ENCODE data around the gene SPATS1. TPM values are rescaled to one million over a fixed set of nuclear protein-coding genes. Genes with fewer than 3 reads are reported as not detected.
A peak's percentile ranks its signal among the peaks of the same experiment; 100 is the strongest.

Gene SPATS1
- not detected for polyA plus RNA-seq (2013, experiment 1 of 2)
- not detected for polyA plus RNA-seq (2013, experiment 2 of 2)

- Histone ChIP-seq H2BK15ac (ENCODE audit: low read depth, poor library complexity, severe bottlenecking) (no peak within 1 kb of the TSS), H4K8ac (ENCODE audit: low read length) (no peak within 1 kb of the TSS), H3K36me3 (ENCODE audit: control insufficient read depth in 1 of 2, insufficient read depth in 2 of 2, low read depth in 1 of 2, low read length in 2 of 2) (no peaks in the 10 kb centered on the region), H2BK120ac (ENCODE audit: low read depth, low read length) (no peak within 1 kb of the TSS), H3K79me1 (replicated peaks; ENCODE audit: low read length, poor library complexity, severe bottlenecking) (no peaks in the 10 kb centered on the region), H3K4me2 (ENCODE audit: low read length, poor library complexity, severe bottlenecking) (no peak within 1 kb of the TSS), H2BK12ac (ENCODE audit: low read length in 2 of 2) (no peak within 1 kb of the TSS), H3K4me1 (ENCODE audit: control insufficient read depth, insufficient read depth, low read depth, low read length) (peaks cover 5% of the 10 kb centered on the region), H2BK5ac (ENCODE audit: low read depth, low read length, poor library complexity, severe bottlenecking) (no peak within 1 kb of the TSS), H2AFZ (ENCODE audit: low read depth, low read length) (peak within 1 kb of the TSS; percentile 44), H3K4ac (ENCODE audit: low read depth in 1 of 2, low read length in 2 of 2) (no peak within 1 kb of the TSS), H3K4me3 (ENCODE audit: insufficient read depth in 1 of 2, low read depth in 1 of 2, low read length in 2 of 2) (peak within 1 kb of the TSS in 1 of 2 experiments; percentile 64), H4K91ac (ENCODE audit: low read length) (no peak within 1 kb of the TSS), H3K23ac (ENCODE audit: low read length in 2 of 2) (no peak within 1 kb of the TSS), H3K27me3 (ENCODE audit: control insufficient read depth in 1 of 2, insufficient read depth in 1 of 2, low read length in 2 of 2) (peaks cover 50% of the 10 kb centered on the region in 2 experiments), H3K27ac (ENCODE audit: low read length, poor library complexity, severe bottlenecking) (no peak within 1 kb of the TSS), H3K9me3 (ENCODE audit: control insufficient read depth, low read length) (no peaks in the 10 kb centered on the region), H3K18ac (ENCODE audit: low read depth in 1 of 2, low read length in 2 of 2) (no peak within 1 kb of the TSS), H2AK5ac (ENCODE audit: low read length, severe bottlenecking) (no peak within 1 kb of the TSS), H3K14ac (ENCODE audit: low read length in 2 of 2) (no peak within 1 kb of the TSS), H3K9ac (ENCODE audit: low read length) (no peak within 1 kb of the TSS)
- WGBS, result 16% methylated on average over 31 of the region's 31 CpGs
- no peak for DNase-seq
Observed at GRCh38 chr6:44342489-44342888, at the start of gene SPATS1. Gene SPATS1 (plus strand): TSS chr6:44342650. CDS start chr6:44343096, 446 bp downstream.

DNA sequence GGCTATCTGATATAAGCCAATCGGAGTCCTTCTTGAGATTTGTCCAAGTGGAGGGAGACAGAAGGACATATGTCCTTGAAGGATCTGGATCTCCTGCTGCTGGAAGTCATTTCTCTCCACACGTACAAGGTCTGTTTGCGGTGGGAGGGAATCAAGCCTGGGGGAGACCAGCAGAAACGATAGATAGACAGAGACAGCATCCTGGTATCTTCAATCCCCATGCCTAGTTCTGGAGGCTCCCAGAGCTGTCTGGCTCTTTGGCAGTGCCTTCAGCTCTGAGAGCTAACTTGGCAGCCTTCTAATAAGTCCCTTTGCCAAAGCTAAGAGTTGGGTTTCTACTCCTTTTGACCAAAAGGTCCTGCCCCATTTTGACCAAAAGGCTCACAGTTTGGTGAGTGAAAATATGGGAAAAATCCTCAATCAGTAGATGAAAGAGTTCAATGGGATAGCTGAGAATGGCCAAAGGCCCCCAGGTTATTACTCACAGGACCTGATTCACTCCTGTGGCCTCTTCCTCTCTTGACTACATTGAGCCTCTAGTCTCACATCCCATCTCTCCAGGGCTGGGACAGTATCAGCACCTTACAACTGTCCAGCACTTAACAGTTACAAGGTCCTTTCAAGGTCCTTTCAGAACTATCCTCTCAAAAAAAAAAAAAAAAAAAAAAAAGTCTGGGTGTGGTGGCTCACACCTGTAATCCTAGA lies 49.6 kb upstream of the SPATS1 start:
- Histone ChIP-seq H3K36me3 (ENCODE audit: control insufficient read depth in 1 of 2, insufficient read depth in 2 of 2, low read depth in 1 of 2, low read length in 2 of 2) (no peaks in the 10 kb centered on the region), H4K8ac (ENCODE audit: low read length) (no peak overlapping the region), H2BK5ac (ENCODE audit: low read depth, low read length, poor library complexity, severe bottlenecking) (no peak overlapping the region)

GRCh38 chr6:44294832-44295791 lies 47.3 kb upstream of the SPATS1 start:
- Histone ChIP-seq H3K4me2 (ENCODE audit: low read length, poor library complexity, severe bottlenecking) (no peak overlapping the region), H2AK5ac (ENCODE audit: low read length, severe bottlenecking) (no peak overlapping the region), H2BK5ac (ENCODE audit: low read depth, low read length, poor library complexity, severe bottlenecking) (no peak overlapping the region), H3K4me3 (ENCODE audit: insufficient read depth in 1 of 2, low read depth in 1 of 2, low read length in 2 of 2) (no peak overlapping the region), H2BK12ac (ENCODE audit: low read length in 2 of 2) (no peak overlapping the region), H3K23ac (ENCODE audit: low read length in 2 of 2) (peak overlapping the region in 1 of 2 experiments; percentile 9), H3K18ac (ENCODE audit: low read depth in 1 of 2, low read length in 2 of 2) (no peak overlapping the region), H2BK15ac (ENCODE audit: low read depth, poor library complexity, severe bottlenecking) (no peak overlapping the region), H3K36me3 (ENCODE audit: control insufficient read depth in 1 of 2, insufficient read depth in 2 of 2, low read depth in 1 of 2, low read length in 2 of 2) (peaks cover under 1 to 1% of the 10 kb centered on the region in 2 experiments), H3K79me1 (replicated peaks; ENCODE audit: low read length, poor library complexity, severe bottlenecking) (no peaks in the 10 kb centered on the region), H3K4ac (ENCODE audit: low read depth in 1 of 2, low read length in 2 of 2) (no peak overlapping the region), H2BK120ac (ENCODE audit: low read depth, low read length) (no peak overlapping the region), H3K9ac (ENCODE audit: low read length) (no peak overlapping the region), H3K9me3 (ENCODE audit: control insufficient read depth, low read length) (no peaks in the 10 kb centered on the region), H3K27me3 (ENCODE audit: control insufficient read depth in 1 of 2, insufficient read depth in 1 of 2, low read length in 2 of 2) (peaks cover 70 to 88% of the 10 kb centered on the region in 2 experiments), H4K91ac (ENCODE audit: low read length) (no peak overlapping the region), H3K4me1 (ENCODE audit: control insufficient read depth, insufficient read depth, low read depth, low read length) (peaks cover 12% of the 10 kb centered on the region), H4K8ac (ENCODE audit: low read length) (no peak overlapping the region), H3K14ac (ENCODE audit: low read length in 2 of 2) (no peak overlapping the region), H3K27ac (ENCODE audit: low read length, poor library complexity, severe bottlenecking) (no peak overlapping the region), H2AFZ (ENCODE audit: low read depth, low read length) (no peak overlapping the region)
- WGBS, result 75% methylated on average over 7 of the region's 7 CpGs
- DNase-seq, result no peak

More for the DNA sequence above, 49.6 kb upstream of the SPATS1 start:
- H3K9me3 ChIP-seq (ENCODE audit: control insufficient read depth, low read length), result no peaks in the 10 kb centered on the region
- H3K18ac ChIP-seq (ENCODE audit: low read depth in 1 of 2, low read length in 2 of 2), result no peak overlapping the region
- no peak overlapping the region for H3K4ac ChIP-seq (ENCODE audit: low read depth in 1 of 2, low read length in 2 of 2)
- no peak overlapping the region for H2BK12ac ChIP-seq (ENCODE audit: low read length in 2 of 2)
- peaks cover 70 to 93% of the 10 kb centered on the region in 2 experiments for H3K27me3 ChIP-seq (ENCODE audit: control insufficient read depth in 1 of 2, insufficient read depth in 1 of 2, low read length in 2 of 2)
- H3K14ac ChIP-seq (ENCODE audit: low read length in 2 of 2), result no peak overlapping the region
- no peaks in the 10 kb centered on the region for H3K79me1 ChIP-seq (replicated peaks; ENCODE audit: low read length, poor library complexity, severe bottlenecking)
- peaks cover 9% of the 10 kb centered on the region for H3K4me1 ChIP-seq (ENCODE audit: control insufficient read depth, insufficient read depth, low read depth, low read length)
- H3K4me2 ChIP-seq (ENCODE audit: low read length, poor library complexity, severe bottlenecking), result no peak overlapping the region
- H2BK15ac ChIP-seq (ENCODE audit: low read depth, poor library complexity, severe bottlenecking), result no peak overlapping the region
- H3K4me3 ChIP-seq (ENCODE audit: insufficient read depth in 1 of 2, low read depth in 1 of 2, low read length in 2 of 2), result no peak overlapping the region
- no peak overlapping the region for H3K9ac ChIP-seq (ENCODE audit: low read length)
- DNase-seq, result no peak
- H2AFZ ChIP-seq (ENCODE audit: low read depth, low read length), result no peak overlapping the region
- H3K23ac ChIP-seq (ENCODE audit: low read length in 2 of 2), result no peak overlapping the region
- H2BK120ac ChIP-seq (ENCODE audit: low read depth, low read length), result no peak overlapping the region
- no peak overlapping the region for H4K91ac ChIP-seq (ENCODE audit: low read length)
- H3K27ac ChIP-seq (ENCODE audit: low read length, poor library complexity, severe bottlenecking), result no peak overlapping the region
- no peak overlapping the region for H2AK5ac ChIP-seq (ENCODE audit: low read length, severe bottlenecking)
- WGBS, result 94% methylated on average over 4 of the region's 4 CpGs

Data from mesenchymal stem cell (in vitro differentiated cells and primary cell).